Measurements from ENCODE around the gene CLEC4G.

CLEC4G gene

DNA sequence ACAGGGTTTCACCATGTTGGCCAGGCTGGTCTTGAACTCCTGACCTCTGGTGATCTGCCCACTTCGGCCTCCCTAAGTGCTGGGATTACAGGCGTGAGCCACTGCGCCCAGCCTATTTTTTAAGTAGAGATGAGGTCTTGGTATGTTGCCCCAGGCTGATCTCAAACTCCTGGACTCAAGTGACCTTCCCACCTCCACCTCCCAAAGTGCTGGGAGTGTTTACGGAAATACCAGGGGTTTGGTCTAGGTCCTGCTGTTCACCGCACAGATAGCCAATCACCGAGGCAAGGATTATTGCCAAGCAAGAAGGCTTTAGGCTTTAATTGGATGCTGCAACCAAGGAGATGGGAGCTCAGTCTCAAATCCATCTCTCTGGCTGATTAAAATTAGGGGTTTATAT, 11.6 kb downstream of the CLEC4G start:
- DNase-seq = no peak

DNA sequence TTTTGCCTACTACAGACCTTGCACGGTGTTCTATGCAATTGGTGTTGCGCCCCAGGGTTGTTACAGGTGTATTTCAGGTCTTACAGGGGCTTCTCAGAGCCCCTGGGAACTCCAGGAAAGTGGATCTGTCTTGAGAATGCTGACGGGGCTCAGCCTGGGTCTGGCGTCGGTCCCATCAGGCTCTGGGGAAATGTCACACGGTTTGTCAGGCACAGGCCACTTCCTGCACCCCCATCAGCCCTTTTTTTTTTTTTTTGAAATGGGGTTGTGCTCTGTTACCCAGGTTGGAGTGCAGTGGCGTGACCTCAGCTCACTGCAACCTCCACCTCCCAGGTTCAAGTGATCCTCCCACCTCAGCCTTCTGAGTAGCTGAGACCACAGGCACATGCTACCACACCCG, 13.2 kb downstream of the CLEC4G start:
- no peak for DNase-seq

DNA sequence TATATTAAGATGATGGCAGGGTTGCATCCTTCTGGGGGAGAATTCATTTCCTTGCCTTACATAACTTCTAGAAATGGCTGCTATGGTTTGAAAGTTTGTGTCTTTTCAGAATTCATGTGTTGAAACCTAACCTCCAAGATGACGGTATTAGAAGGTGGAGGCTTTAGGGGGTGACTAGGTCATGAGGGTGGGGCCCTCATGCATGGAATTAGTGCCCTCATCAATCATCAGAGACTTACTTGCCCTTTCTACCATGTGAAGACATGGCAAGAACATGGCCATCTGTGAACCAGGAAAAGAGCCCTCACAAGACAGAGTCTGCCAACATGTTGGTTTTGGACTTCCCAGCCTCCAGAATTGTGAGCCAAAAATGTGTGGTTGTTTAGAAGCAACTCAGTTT, 15.1 kb downstream of the CLEC4G start:
- no peak for DNase-seq

DNA sequence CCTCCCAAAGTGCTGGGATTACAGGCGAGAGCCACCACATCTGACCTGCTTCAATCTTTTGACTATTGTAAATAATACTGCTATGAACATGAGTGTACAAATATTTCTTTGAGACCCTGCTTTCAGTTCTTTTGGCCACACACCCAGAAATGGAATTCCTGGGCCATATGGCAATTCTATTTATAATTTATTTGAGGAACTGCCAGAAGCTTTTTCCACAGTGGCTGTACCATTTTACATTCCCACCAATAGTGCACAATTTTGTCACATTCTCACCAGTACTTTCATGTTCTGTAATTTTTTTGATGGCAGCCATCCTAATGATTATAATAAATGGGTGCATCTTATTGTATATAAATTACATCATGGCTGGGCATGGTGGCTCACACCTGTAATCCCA, 16.2 kb downstream of the CLEC4G start:
- DNase-seq = no peak

DNA sequence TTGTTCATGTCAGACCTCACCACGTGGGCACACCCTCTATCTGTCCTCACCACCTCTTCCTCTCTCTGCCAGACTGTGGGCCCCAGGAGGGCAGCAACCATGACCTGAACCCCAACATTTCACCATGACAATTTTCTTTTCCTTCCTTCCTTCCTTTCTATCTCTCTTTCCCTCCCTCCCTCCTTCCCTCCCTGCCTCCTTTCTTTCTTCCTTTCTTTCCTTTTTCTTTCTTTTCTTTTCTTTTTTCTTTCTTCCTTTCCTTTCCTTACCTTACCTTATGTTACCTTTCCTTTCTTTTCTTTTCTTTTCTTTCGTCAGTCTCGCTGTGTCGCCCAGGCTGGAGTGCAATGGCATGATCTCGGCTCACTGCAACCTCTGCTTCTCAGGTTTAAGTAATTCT, 21.3 kb downstream of the CLEC4G start:
- no peak for DNase-seq

DNA sequence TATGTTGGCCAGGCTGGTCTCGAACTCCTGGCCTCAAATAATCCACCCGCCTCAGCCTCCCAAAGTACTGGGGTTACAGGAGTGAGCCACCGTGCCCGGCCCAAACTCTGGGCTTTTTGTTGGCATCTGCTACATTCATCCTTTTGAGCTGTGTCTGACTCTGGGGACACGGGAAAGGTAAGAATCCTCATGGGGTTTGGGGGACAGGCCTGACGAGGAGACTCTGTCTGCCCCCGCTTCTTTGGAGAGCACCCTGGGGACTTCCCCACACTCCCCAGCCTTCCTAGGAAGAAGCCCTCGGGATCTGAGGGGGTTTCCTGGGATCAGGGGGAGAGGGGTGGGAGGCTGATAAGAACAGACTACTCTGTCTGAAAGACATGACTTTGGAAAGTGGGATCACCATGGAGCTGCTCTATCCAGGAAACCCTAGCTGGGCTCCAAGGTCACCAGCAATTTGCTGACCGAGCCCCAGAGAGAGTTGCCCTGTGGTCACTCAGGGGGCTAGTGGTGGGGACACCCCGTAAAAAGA, 21.9 kb downstream of the CLEC4G start:
- no peak for DNase-seq

DNA sequence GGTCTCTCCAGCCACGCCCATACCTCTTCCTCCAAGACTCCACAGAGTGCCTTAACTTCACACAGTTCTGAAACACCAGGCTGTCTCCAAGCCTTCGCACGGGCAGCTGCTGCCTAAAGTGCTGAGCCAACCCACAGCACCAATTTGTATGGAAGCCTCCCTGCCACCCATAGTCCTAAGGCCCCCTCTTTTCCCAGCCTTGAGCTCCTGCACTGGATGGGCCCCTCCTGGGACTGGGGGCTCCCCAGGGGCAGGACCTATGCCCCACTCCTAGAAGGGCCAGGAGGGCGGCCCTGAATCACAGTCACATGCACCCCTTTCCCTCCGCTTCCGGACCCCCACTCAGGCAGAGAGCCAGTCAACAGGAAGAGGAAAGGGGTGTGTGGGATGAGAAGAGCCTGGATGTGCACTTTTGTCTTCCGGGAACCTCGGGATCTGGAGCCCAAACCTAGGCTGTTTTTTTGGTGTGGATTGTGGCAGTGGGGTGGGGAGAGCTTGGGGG, 24.9 kb downstream of the CLEC4G start:
- no peak for DNase-seq

DNA sequence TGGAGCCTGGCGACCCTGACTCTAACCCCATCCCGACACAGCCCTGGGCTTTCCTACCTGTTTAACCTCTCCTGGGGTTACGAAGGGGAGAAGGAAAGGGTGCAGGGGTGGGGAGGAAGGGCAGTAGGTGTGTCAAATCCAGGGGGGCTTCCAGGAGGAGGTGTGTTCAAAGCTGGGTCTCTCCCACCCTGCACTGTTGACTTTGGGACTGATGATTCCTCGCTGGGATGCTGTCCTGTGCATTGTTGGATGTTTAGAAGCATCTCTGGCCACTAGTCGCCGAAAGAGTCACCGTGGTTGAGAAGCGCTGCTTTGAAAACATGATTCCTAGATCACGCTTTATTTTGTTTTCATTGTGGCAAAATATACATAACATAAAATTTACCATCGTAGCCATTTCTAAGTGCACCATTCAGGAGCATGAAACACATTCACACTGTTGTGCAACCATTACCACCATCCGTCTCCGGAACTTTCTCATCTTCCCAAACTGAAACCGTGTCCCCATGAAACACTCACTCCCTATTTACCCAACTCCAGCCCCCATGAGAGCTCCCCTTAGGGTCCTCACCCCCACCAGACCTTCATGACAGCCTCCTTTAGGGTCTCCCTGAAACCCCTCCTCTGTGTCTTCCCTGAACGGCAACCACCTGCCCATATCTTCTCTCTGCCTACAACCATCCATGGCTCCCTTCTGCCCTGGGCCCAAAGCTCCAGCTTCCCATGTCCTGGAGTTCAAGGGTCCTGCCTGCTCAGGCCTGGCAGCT, 25.5 kb downstream of the CLEC4G start:
- no peak for DNase-seq

DNA sequence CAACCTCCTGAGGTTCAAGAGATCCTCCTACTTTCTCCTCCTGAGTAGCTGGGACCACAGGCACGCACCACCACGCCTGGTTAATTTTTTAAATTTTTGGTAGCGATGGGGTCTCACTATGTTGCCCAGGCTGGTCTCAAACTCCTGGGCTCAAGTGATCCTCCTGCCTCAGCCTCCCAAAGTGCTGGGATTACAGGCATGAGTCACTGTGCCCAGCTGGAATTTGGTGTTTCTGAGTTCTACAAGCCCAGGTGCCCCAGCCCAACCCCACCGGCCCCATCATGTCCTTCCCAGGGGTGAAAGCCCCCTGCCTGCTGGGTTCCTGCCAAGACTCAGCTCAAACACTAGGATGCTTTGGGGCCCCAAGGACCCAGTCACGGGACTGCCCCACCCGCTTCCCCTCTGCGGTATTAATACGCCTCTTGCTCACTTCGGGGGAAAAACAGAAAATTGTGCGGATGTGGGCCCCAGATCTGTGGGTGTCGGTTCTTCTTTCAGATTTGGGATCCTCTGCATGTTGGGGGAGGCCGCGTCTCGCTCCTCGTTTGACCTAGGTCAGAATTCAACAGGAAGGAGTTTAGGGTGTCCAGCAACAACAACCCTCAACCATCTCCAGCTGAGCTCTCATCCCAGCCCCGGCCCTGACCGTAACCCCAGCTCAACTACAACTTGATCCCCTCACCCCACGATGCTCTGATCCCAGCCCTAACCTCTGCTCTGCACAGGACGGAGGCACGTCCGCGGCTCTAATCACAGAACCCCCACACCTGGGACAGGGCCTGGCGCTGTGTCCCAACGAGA, 26.3 kb downstream of the CLEC4G start:
- no peak for DNase-seq

DNA sequence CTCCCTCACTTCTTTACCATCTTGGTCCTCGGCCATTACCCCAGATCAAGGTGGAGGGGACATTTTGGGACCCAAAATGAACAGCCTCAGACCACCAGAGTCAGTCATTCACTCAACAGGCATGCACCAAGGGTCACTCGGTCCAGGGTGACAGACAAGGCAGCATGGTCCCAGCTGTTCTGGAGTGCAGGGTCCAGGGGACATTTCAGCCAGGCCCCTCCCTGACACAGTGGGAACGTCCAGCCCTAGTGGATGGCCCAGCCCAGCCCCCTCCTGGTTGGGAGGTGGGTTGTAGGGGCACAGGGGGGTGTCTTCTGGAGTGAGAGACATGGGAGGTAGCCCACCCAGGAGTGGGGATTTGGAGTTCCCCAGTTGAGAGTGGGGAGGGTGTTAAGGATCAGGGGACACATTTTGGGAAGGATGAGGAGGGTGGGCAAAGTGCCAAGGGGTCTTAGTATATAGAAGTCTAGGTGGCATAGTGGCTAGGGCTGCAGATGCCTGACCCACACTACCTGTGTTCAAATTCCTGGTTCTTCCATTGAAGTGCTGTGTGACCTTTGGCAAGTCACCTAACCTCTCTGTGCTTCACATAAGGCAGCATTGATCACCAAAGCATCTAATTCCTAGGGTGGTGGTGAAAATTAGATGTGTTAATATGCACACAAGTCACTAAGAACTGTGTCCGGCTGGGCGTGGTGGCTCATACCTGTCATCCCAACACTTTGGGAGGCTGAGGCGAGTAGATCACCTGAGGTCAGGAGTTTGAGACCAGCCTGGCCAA, 27.4 kb downstream of the CLEC4G start:
- DNase-seq = no peak

DNA sequence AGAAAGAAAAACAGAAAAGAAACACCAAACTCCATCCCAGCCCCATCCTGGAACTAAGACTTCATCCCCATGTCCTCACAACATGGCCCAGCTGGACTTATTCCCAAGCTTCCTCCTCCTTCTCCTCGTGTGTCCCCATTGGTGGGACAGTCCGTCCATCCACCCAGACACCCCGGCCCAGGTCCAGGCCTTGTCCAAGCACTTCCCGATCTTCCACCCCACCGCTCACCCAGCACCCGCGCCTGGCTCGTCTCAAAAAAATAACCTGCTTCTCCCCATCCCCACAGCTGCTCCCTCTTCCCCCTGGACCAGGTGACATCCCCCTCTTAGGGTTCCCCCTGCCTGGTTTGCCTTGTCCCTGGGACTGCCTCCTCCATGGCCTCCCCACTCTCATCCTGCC, 28.6 kb downstream of the CLEC4G start:
- no peak for DNase-seq

DNA sequence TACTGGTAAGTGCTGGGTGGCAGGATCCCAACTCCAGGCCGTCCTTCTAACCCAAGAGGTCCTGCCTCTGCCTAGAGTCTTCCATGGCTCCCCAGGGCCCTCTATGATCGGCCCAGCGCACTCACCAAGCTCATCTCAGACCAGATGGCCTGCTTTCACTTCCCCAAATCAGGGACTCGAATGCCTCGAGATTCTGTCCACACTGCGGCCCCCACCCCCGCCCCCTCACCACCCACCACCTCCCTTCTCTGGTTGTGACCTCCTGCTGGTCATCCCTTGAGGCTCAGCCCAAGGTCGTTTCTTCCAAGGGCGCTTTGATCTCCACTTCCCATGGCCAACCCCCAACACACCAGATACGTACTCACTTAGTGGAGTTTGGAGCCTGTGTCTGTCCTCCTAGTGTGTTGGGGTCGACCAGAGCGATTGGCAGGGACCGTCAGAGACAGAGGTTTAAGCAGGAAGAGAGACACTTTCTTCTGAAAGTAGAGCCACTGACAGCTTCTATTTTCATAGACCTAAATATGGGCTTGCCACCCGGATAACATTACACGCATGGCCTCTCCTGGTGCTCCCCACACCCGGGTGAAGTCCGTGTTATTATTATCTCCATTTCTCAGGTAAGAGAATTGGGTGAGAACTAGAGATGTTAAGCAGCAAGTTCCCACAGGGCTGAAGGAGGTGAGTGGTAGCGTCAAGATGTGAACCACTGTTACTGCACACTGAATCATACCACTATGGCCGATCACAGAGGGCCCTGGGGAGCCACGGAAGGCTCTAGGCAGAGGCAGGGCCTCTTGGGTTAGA, 30.1 kb downstream of the CLEC4G start, which contains the start of gene FCER2:
Gene FCER2, minus strand, starts transcription at position 478 of the 804 bp plus-strand sequence. CDS start 2,371 bp downstream, outside the sequence.
- DNase-seq = no peak

DNA sequence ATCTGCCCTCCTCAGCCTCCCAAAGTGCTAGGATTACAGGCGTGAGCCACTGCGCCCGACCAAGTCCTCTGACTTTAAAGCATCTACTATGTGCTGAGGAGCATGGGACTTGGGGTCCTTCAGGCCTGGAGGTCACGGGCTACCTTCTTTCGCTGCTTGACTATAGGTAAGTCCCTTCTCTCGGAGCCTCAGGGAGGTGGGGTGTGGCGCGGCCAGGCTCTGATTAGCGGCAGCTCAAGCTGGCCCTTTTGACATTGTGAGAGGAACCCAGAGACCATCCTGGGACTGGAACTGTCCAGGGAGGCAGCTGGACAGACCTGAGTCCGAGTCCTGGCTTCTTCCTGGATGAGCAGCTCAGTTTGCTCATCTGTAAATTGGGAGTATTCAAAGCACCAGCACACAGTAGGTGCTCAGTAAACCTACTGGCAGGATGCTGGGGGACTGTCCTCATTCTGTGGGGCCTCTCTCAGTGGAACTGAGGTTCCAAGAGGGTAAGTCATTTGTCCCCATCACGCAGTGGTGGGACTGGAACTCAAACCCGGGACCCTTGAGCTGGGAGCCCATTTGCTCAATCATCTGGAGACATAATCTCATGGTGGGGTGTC, 30.8 kb downstream of the CLEC4G start:
- no peak for DNase-seq

DNA sequence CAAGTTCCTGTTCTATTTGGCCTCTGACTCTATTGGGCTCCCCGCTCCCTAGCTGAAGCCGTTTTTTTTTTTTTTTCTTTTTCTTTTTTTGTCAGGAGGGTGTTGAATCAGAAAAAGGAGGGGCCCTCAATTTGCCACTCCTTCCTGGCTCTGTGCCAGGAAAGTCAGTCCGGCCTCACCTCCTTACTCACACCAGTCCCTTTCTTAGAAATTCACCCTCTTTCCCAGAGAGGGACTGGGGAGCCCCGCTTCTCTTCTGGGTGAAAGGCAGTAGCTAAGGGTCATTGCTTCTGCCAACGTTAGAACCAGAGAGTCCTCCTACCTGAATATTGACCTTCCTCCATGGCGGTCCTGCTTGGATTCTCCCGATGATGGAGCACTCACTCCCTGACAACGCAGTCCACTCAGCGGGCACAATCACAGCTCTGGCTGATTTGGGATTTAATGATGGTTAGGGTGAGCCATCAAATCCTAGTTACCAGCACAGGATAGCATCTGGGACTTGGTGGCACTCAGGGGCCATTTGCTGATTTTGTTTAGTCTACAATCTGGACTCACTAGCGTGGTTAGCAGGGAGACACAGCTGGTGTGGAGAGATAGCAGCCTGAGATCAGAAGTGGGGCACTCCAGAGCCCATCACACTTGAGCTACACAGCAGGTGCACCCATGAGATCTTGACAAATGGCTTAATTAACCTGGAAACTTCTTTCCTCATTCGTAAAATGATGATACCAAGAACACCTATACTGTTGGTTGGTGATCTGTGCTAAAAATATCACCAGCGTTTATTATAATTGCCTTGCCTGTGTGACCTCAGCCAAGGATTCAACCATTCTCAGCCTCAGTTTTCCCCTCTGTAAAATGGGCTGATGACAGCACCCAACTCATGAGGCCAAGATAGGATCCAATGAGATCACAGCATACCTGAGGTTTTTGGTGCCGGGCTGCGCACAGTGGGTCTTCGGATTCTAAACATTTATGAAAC, 32.2 kb downstream of the CLEC4G start:
- DNase-seq = no peak

DNA sequence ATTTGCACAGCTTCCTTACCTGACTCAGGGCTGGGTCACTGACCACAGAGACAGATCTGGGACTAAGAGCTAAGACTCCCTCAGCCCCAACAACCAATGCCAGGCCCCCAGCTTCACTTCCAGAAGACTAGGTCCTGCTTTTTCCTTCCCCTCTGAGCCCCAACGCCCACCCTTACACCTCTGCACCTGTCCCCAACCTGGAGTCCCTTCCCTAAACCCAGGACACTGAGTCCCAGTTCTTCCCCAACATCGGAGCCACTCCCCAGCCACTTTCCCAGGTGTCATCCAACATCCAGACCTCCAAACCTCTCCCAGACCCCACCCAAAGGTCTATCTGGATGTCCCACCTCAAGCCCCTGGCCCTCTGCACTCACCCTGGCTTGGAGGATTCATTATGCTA, 32.9 kb downstream of the CLEC4G start:
- DNase-seq = no peak

DNA sequence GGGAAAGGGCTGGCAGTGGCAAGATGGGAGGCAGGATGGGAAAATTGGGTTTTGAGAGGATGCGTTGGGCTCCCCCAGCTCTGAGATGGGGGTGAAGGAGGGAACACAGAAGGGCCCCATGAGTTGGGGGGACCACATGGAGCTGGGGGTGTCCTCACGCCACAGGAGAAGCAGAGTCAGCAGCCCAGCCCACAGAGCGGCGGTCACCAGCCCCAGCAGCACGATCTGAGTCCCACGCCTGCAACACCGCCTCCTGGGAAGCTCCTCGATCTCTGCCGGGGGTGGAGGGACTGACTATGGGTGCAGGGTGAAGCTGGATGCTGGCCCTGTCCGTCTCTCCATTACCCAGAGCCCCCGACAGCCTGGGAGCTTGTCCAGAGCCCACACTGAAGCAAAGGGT, 33.3 kb downstream of the CLEC4G start:
- DNase-seq = no peak

DNA sequence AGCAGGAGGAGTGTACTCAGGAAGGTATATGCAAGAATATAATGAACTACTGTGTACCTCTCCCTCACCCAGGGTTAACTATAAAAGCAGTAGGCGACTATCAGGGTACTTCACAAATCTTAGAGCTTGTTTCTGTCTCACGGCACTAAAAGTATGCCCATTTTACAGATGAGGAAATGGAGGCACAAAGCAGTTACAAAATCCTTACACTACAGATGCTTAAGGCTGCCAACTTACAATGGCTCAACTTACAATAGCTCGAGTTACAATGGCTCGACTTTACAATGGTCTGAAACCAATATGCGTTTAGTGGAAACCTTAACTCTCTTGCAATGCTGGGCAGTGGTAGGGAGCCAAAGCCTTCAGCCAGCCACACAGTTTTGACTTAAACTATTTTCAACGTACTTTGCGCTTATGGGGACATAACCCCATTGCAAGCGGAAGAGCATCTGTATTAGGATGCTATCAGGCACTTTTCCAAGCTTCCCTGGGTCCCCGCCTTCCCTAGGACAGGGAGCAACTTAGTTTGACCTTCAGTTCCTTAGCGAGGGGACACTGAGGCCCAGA, 34.1 kb downstream of the CLEC4G start:
- no peak for DNase-seq

DNA sequence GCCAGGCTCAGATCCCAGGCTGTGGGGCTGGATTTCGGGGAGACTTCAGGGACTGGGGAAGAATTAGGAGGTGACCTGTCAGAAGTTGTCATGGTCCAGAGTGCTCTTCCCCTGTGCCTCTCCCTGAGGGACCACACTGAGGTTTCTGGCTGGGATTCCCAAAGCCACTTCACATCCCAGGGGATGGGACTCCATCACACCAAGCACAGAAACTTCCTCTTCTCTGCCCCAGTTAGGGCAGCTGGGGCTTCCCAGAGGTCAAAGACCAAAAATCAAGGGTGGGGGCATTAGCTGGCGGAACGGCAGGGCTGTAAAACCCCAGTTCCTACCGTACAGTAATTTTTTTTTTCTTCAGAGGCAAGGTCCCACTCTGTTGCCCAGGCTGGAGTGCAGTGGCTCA, 37.4 kb downstream of the CLEC4G start:
- no peak for DNase-seq

DNA sequence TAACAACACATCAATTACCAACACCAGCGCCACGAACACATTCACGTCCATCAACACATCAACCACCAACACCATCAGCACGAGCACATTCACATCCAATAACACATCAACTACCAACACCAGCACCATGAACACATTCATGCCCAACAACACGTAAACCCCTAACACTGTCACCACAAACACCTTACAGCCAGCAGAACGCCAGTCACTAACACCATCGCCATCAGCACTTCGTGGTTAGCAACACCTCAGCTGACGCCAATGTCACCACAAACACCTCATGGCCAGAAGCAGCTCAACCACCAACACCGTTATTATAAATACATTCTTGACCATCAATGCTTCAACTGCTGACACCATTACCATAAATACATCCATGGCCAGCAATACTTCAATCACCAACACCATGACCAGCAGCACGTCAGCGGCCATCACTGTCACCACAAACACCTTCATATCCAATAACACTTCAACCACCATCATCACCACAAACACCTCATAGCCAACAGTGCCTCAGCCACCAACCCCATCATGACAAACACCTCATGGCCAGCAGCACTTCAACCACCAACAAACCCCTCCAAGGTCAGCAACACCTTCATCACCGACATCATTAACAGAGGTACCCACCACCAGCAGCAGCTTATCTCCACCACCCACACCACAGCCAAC, 39.4 kb downstream of the CLEC4G start:
- DNase-seq = no peak

DNA sequence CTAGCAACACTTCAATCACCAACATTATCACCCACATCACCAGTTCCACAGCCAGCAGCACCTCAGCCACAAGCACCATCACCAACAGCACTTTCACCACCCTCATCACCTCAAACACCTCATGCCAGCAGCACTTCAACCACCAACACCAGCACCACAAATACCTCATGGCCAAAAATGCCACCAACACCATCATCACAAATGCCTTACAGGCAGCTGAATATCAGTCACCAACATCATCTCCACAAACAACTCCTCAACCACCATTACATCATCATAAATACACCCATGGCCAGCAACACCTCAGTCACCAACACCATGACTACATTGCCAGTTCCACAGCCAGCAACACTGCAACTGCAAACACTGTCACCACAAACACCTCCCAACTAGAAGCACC, 40.4 kb downstream of the CLEC4G start:
- DNase-seq = no peak
